GM12892 (cell line): ENCODE measurements around the gene TAPBPL.
"Not testable (repeated sequence)": the region's sequence is repeated elsewhere in the genome, so short reads cannot be mapped to it uniquely, and the experiment has no call there.

Experiments used
- POLR2A ChIP-seq: IDR thresholded peaks from 2 replicates; pipeline ENCODE4 v1.6.1; 2011; ENCODE audit warnings: low read depth, low read length, control low read depth
- POLR2AphosphoS5 ChIP-seq: IDR thresholded peaks from 2 replicates; pipeline ENCODE4 v1.6.1; 2011; ENCODE audit warnings: low read depth, low read length, control low read depth
- TAF1 ChIP-seq: IDR thresholded peaks from 2 replicates; pipeline ENCODE4 v1.6.1; 2011; ENCODE audit warnings: low read depth, mild to moderate bottlenecking, control low read depth, low read length, borderline replicate concordance

DNA sequence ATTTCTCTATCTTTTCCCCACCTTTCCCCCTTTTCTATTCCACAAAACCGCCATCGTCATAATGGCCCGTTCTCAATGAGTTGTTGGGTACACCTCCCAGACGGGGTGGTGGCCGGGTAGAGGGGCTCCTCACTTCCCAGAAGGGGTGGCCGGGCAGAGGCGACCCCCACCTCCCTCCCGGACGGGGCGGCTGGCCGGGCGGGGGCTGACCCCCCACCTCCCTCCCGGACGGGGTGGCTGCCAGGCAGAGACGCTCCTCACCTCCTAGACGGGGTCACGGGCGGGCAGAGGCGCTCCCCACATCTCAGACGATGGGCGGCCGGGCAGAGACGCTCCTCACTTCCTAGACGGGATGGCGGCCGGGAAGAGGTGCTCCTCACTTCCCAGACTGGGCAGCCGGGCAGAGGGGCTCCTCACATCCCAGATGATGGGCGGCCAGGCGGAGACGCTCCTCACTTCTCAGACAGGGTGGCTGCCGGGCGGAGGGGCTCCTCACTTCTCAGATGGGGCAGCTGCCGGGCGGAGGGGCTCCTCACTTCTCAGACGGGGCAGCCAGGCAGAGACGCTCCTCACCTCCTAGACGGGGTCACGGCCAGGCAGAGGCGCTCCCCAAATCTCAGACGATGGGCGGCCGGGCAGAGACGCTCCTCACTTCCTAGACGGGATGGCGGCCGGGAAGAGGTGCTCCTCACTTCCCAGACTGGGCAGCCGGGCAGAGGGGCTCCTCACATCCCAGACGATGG, 23.6 kb downstream of the TAPBPL start:
- not testable (repeated sequence) for TF ChIP-seq POLR2A, POLR2AphosphoS5, TAF1
